ENCODE measurements around the gene TEX50. TPM values are rescaled to one million over a fixed set of nuclear protein-coding genes. Genes with fewer than 3 reads are reported as not detected.
A peak's percentile ranks its signal among the peaks of the same experiment; 100 is the strongest.
"Not testable (repeated sequence)": the region's sequence is repeated elsewhere in the genome, so short reads cannot be mapped to it uniquely, and the experiment has no call there.

TEX50 gene
- polyA plus RNA-seq, 2 of the 4 experiments (the other 2 are of a cell fraction), result not detected

DNA sequence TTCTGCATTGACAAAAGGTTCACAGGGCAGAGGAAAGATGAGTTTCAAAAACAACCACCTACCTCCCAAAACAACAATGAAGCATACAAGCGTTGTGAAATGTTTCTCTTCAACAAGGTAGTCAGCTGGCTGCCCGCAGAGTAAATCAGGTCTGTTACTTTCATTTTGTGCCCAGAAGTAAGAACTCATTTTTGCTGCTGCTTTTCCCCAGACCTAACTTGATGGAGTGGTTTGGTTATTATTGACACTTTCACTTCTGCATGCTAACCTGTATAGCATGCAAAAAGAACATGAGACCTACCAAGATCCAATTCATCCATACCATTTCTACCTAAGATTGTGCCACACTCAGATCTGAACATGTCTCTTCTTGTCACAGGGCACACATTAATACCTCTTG is 33.5 kb upstream of the TEX50 start:
- Histone ChIP-seq H3K4me3 (no peak overlapping the region), H3K9me3 (no peaks in the 10 kb centered on the region), H3K4me2 (peak overlapping the region; percentile 29; the same call in 1 of the 3 replicates), H3K27ac (no peak overlapping the region), H3K4me1 (no peaks in the 10 kb centered on the region)
- DNase-seq (ENCODE audit: low read depth in 1 of 2, low spot score in 1 of 2) (no peak), FAIRE-seq (no peak), ATAC-seq (no peak)
- POLR2A ChIA-PET, result no interaction called here
- 56% methylated on average over 2 of the region's 2 CpGs for WGBS (ENCODE audit: missing lambda C conversion rate)
- TF ChIP-seq FOSB (CRISPR knock-in tag; IDR thresholded peaks at IDR 0.05) (no peak), NFE2L2 (conservative IDR thresholded peaks at IDR 0.05; ENCODE audit: low read length) (no peak), FOXS1 (CRISPR knock-in tag; IDR thresholded peaks at IDR 0.05) (no peak), KDM5A (IDR thresholded peaks at IDR 0.05) (no peak), ZC3H11A (IDR thresholded peaks at IDR 0.05) (no peak), MYC (IDR thresholded peaks at IDR 0.05; ENCODE audit: borderline replicate concordance, low read length) (no peak), CHD2 (IDR thresholded peaks at IDR 0.05; ENCODE audit: low read length, partially characterized antibody) (no peak), PHF8 (IDR thresholded peaks at IDR 0.05; ENCODE audit: borderline replicate concordance, low read depth) (no peak), JUNB (IDR thresholded peaks at IDR 0.05) (no peak), ZFP36 (IDR thresholded peaks at IDR 0.05; ENCODE audit: borderline replicate concordance, partially characterized antibody) (no peak), TP53 (CRISPR knock-in tag; IDR thresholded peaks at IDR 0.05) (no peak), HOXB5 (CRISPR knock-in tag; IDR thresholded peaks at IDR 0.05) (no peak), MAFK (IDR thresholded peaks at IDR 0.05; ENCODE audit: partially characterized antibody) (no peak), RAD21 (conservative IDR thresholded peaks at IDR 0.05 in 1 of 2, IDR thresholded peaks at IDR 0.05 in 1 of 2) (no peak), RFX5 (IDR thresholded peaks at IDR 0.05) (no peak), JUN (IDR thresholded peaks at IDR 0.05) (no peak)
- TF ChIP-seq, protein P1, sequence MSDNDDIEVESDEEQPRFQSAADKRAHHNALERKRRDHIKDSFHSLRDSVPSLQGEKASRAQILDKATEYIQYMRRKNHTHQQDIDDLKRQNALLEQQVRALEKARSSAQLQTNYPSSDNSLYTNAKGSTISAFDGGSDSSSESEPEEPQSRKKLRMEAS (IDR thresholded peaks at IDR 0.05), result no peak
- TF ChIP-seq, protein P2, sequence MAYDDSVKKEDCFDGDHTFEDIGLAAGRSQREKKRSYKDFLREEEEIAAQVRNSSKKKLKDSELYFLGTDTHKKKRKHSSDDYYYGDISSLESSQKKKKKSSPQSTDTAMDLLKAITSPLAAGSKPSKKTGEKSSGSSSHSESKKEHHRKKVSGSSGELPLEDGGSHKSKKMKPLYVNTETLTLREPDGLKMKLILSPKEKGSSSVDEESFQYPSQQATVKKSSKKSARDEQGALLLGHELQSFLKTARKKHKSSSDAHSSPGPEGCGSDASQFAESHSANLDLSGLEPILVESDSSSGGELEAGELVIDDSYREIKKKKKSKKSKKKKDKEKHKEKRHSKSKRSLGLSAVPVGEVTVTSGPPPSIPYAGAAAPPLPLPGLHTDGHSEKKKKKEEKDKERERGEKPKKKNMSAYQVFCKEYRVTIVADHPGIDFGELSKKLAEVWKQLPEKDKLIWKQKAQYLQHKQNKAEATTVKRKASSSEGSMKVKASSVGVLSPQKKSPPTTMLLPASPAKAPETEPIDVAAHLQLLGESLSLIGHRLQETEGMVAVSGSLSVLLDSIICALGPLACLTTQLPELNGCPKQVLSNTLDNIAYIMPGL (CRISPR knock-in tag; IDR thresholded peaks at IDR 0.05; ENCODE audit: borderline replicate concordance), result no peak
- CTCF ChIA-PET, result no interaction called here

DNA sequence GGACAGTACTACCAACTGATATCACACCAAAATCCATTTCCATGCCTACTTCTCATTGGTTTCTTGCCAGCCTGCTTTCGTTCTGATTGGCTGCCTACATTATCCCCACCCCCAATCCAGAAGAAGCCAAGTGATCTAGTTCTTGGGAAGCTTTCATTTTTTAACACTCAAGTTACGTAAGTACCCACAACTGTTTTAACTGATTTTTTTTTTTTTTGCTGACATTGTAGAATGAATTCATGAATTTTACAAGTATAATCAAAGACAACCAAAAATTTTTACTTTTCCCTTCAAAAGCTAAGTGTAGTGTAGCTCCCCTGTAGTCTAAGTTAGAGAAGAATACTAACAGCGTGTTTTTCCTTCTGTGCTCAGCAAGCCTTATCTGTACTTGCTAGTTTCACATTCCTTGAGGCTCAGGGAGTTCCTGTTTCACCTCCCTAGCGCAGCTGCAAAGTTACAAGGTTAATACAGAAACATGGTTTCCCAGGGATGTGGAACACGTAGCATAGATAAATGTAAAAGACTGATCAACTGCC is 32.0 kb upstream of the TEX50 start, which contains the start of gene SLC9C2:
Gene SLC9C2, minus strand, starts transcription at position 17 of the 536 bp plus-strand sequence. CDS start 1,296 bp downstream, outside the sequence.
- Histone ChIP-seq H3K4me3 (no peak within 1 kb of the TSS), H3K27ac (no peak within 1 kb of the TSS), H3K4me2 (no peak within 1 kb of the TSS), H3K4me1 (no peaks in the 10 kb centered on the region), H3K9me3 (no peaks in the 10 kb centered on the region)
- 58% methylated on average over 5 of the region's 5 CpGs for WGBS (ENCODE audit: missing lambda C conversion rate)
- TF ChIP-seq ZFP36 (IDR thresholded peaks at IDR 0.05; ENCODE audit: borderline replicate concordance, partially characterized antibody) (no peak), MAFK (IDR thresholded peaks at IDR 0.05; ENCODE audit: partially characterized antibody) (peak; percentile 82)
- no peak for FAIRE-seq
- CTCF ChIA-PET, result no interaction called here
- POLR2A ChIA-PET, result no interaction called here
- DNase-seq (ENCODE audit: low read depth in 1 of 2, low spot score in 1 of 2), result no peak
- ATAC-seq, result no peak

DNA sequence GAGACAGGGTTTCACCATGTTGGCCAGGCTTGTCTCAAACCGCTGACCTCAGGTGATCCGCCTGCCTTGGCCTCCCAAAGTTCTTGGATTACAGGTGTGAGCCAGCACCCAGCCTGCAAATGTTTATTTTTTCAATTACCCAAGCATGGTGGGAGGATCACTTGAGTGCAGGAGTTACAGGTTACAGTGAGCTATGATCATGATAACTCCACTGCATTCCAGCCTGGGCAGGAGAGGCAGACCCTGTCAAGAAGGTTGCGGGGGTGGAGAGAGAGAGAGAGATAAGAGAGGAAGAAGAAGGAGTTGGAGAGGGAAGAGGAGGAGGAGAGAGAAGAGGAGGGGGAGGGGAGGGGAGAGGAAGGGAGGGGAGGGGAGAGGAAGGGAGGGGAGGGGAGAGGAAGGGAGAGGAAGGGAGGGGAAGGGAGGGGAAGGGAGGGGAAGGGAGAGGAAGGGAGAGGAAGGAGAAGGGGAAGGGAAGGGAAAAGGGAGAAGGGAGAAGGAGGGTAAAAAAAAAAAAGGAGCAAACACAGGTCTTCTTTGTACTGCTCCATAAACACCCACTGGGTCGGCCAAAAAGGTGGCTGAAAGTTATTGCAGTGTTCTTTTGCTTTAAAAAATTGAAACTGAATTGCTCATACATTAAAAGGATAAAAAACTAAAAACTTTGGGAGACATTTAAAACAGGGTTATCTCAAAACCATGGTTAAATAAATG is 26.5 kb upstream of the TEX50 start:
- Histone ChIP-seq H3K4me1 (no peaks in the 10 kb centered on the region), H3K4me2 (no peak overlapping the region), H3K4me3 (no peak overlapping the region), H3K27ac (no peak overlapping the region), H3K9me3 (no peaks in the 10 kb centered on the region)
- WGBS (ENCODE audit: missing lambda C conversion rate), result 69% methylated on average over 4 of the region's 4 CpGs
- no peak for FAIRE-seq
- ChIA-PET CTCF (no interaction called here), POLR2A (no interaction called here)
- TF ChIP-seq, protein P3, sequence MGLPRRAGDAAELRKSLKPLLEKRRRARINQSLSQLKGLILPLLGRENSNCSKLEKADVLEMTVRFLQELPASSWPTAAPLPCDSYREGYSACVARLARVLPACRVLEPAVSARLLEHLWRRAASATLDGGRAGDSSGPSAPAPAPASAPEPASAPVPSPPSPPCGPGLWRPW (IDR thresholded peaks at IDR 0.05), result no peak
- TF ChIP-seq CEBPB (IDR thresholded peaks at IDR 0.05), result no peak
- TF ChIP-seq BHLHE40 (IDR thresholded peaks at IDR 0.05; ENCODE audit: low read depth, low read length), result no peak
- no peak for TF ChIP-seq HOXB5 (CRISPR knock-in tag; IDR thresholded peaks at IDR 0.05)
- TF ChIP-seq, protein P4, sequence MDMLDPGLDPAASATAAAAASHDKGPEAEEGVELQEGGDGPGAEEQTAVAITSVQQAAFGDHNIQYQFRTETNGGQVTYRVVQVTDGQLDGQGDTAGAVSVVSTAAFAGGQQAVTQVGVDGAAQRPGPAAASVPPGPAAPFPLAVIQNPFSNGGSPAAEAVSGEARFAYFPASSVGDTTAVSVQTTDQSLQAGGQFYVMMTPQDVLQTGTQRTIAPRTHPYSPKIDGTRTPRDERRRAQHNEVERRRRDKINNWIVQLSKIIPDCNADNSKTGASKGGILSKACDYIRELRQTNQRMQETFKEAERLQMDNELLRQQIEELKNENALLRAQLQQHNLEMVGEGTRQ (IDR thresholded peaks at IDR 0.05), result no peak
- ATAC-seq, result no peak
- DNase-seq (ENCODE audit: low read depth in 1 of 2, low spot score in 1 of 2), result no peak

DNA sequence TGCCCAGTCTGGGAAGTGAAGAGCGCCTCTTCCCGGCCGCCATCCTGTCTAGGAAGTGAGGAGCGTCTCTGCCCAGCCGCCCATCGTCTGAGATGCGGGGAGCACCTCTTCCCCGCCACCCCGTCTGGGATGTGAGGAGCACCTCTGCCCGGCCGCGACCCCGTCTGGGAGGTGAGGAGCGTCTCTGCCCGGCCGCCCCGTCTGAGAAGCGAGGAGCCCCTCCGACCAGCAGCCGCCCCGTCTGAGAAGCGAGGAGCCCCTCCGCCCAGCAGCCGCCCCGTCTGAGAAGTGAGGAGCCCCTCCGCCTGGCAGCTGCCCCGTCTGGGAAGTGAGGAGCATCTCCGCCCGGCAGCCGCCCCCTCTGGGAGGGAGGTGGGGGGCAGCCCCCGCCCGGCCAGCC is 22.1 kb upstream of the TEX50 start:
- H3K27ac ChIP-seq; FAIRE-seq; ATAC-seq; H3K9me3 ChIP-seq; H3K4me3 ChIP-seq; H3K4me1 ChIP-seq; POLR2A ChIA-PET; CTCF ChIA-PET; H3K4me2 ChIP-seq; DNase-seq (ENCODE audit: low read depth in 1 of 2, low spot score in 1 of 2): not testable (repeated sequence)
- 93% methylated on average over 21 of the region's 32 CpGs for WGBS (ENCODE audit: missing lambda C conversion rate)

Measured in A549 (cell line).